Adrenal gland (tissue), 12 donors: ENCODE measurements around the gene TMEM232. TPM values are rescaled to one million over a fixed set of nuclear protein-coding genes. Genes with fewer than 3 reads are reported as not detected.
"Not testable (repeated sequence)": the region's sequence is repeated elsewhere in the genome, so short reads cannot be mapped to it uniquely, and the experiment has no call there.

Experiments used
- DNase-seq, 7 donors: peaks; one replicate each; pipeline ENCODE4 v3.0.0-alpha.2; 2019 to 2020
- H3K27ac ChIP-seq, 5 donors: fragments of 200-600 bp; sonication (generic) in 4 of 5; 1 replicate in 3 of 5; 2 replicates in 2 of 5; pipeline versions ENCODE4 v1.5.1 to v1.8.0; 2016 to 2020; ENCODE audit warnings: mild to moderate bottlenecking in 1 of 5
- H3K27me3 ChIP-seq: fragments of 200-600 bp; 2 replicates; pipeline ENCODE4 v1.8.0; 2021
- H3K36me3 ChIP-seq, 2 donors: fragments of 200-600 bp; replicated peaks in 1 of 2; 1 replicate in 1 of 2; 2 replicates in 1 of 2; pipeline versions ENCODE4 v1.5.1 to v1.8.0; 2018 to 2022
- H3K4me1 ChIP-seq, 2 donors: fragments of 200-600 bp; replicated peaks in 1 of 2; 1 replicate in 1 of 2; 2 replicates in 1 of 2; pipeline versions ENCODE4 v1.5.1 to v1.8.0; 2018 to 2021
- H3K4me3 ChIP-seq, 4 donors: fragments of 200-600 bp; sonication (generic) in 3 of 4; one replicate each; pipeline ENCODE4 v1.5.1; 2016 to 2018
- H3K9me3 ChIP-seq, 3 donors: fragments of 200-600 bp; sonication (generic) in 1 of 3; replicated peaks in 1 of 3; 1 replicate in 2 of 3; 2 replicates in 1 of 3; pipeline versions ENCODE4 v1.5.1 to v1.8.0; 2016 to 2021
- POLR2A ChIP-seq, 2 donors: fragments of 450-650 bp; IDR thresholded peaks; one replicate each; pipeline ENCODE4 v1.6.1; 2017; ENCODE audit warnings: antibody characterized with exemption in 2 of 2, mild to moderate bottlenecking in 2 of 2, moderate library complexity in 1 of 2
- WGBS, 4 donors: extraction: QIAGEN DNeasy Blood & Tissue Kit in 2 of 4; methylation state at CpG; one replicate each; pipeline versions ENCODE4 v1.1.5 to v1.1.7; 2013 to 2017; 5-methylcytosine and 5-hydroxymethylcytosine counted together
- intact Hi-C, 2 donors: fragments of 100-400 bp; cut with DNase I; formaldehyde crosslinking; loops; one replicate each; pipeline versions ENCODE4 v1.14.1 to v1.15.0; 2022 to 2023
- polyA plus RNA-seq, 3 donors: library from polyadenylated mRNA; stranded (reverse); fragments of 200-250 nt in 2 of 3; fragments of 350-450 nt in 1 of 3; fragmentation: Illumina TruSeq in 1 of 3; extraction: RNeasy Lipid Tissue Mini Kit (QIAGEN cat#74804) in 1 of 3; gene quantifications; one replicate each; pipeline ENCODE4 v1.2.3, GENCODE V29; 2013 to 2014
- total RNA-seq, 9 donors: library from RNA; depleted of rRNA in 4 of 9; stranded (reverse); fragments of >200 nt in 4 of 9; fragments of 120-200 nt in 1 of 9; fragmentation: NEBNext Ultra II Directional in 1 of 9; extraction: Animal tissue kit (Norgen Biotek cat#: 25700) in 1 of 9; gene quantifications; one replicate each; pipeline versions ENCODE4 v1.1.0 to v1.2.4, GENCODE V29; 2013 to 2023
- TF ChIP-seq, protein P1 (sequence below), 6 experiments: fragments of 450-650 bp in 4 of 6; fragments of 200-600 bp in 2 of 6; sonication (generic) in 1 of 6; IDR thresholded peaks; 1 replicate in 5 of 6; 2 replicates in 1 of 6; pipeline versions ENCODE4 v1.5.1 to v1.8.0; 2016 to 2021; ENCODE audit warnings: antibody characterized with exemption in 6 of 6, mild to moderate bottlenecking in 2 of 6, moderate library complexity in 1 of 6
- donor health status: healthy with polysubstance abuse.
- donor health status: Bipolar disorder and iron deficiency.
- donor health status: DM: yes; HTN: yes; CAD: no.
- donor health status: DM: no; HTN: no; CAD: no.
- donor health status: DM: no; HTN: no; CAD: no.
- donor health status: DM: yes; HTN: yes; CAD: no.

TMEM232 gene
- total and polyA plus RNA-seq, 12 donors: 0.96 to 16.6 (median 4.5) TPM

GRCh38 chr5:110702704-110703103 is 23.8 kb downstream of the TMEM232 start:
- H3K36me3 ChIP-seq: no peaks in the 10 kb centered on the region
- intact Hi-C loops: no loop called here
- no peaks in the 10 kb centered on the region for H3K9me3 ChIP-seq
- peaks cover 0 to 5% of the 10 kb centered on the region in 2 donors for H3K4me1 ChIP-seq
- H3K4me3 ChIP-seq: no peak overlapping the region
- H3K27me3 ChIP-seq: no peaks in the 10 kb centered on the region
- no peak overlapping the region for H3K27ac ChIP-seq
- DNase-seq: no peak
- 38 to 44% (median 42%) methylated on average over 3 of the region's 3 CpGs for WGBS, 4 donors
- TF ChIP-seq POLR2A (IDR thresholded peaks at IDR 0.05): no peak
- TF ChIP-seq, protein P1, sequence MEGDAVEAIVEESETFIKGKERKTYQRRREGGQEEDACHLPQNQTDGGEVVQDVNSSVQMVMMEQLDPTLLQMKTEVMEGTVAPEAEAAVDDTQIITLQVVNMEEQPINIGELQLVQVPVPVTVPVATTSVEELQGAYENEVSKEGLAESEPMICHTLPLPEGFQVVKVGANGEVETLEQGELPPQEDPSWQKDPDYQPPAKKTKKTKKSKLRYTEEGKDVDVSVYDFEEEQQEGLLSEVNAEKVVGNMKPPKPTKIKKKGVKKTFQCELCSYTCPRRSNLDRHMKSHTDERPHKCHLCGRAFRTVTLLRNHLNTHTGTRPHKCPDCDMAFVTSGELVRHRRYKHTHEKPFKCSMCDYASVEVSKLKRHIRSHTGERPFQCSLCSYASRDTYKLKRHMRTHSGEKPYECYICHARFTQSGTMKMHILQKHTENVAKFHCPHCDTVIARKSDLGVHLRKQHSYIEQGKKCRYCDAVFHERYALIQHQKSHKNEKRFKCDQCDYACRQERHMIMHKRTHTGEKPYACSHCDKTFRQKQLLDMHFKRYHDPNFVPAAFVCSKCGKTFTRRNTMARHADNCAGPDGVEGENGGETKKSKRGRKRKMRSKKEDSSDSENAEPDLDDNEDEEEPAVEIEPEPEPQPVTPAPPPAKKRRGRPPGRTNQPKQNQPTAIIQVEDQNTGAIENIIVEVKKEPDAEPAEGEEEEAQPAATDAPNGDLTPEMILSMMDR (IDR thresholded peaks at IDR 0.05): no peak

GRCh38 chr5:110702300-110702699 is 24.2 kb downstream of the TMEM232 start:
- no peak for TF ChIP-seq POLR2A (IDR thresholded peaks at IDR 0.05)
- TF ChIP-seq, protein P1 (IDR thresholded peaks at IDR 0.05): no peak
- H3K9me3 ChIP-seq: no peaks in the 10 kb centered on the region
- intact Hi-C loops: no loop called here
- H3K27ac ChIP-seq: no peak overlapping the region
- 25 to 45% (median 29%) methylated on average over 1 of the region's 1 CpG for WGBS, 4 donors
- H3K36me3 ChIP-seq: no peaks in the 10 kb centered on the region
- H3K27me3 ChIP-seq: no peaks in the 10 kb centered on the region
- H3K4me3 ChIP-seq: no peak overlapping the region
- H3K4me1 ChIP-seq: peaks cover 0 to 5% of the 10 kb centered on the region in 2 donors
- DNase-seq: no peak

DNA sequence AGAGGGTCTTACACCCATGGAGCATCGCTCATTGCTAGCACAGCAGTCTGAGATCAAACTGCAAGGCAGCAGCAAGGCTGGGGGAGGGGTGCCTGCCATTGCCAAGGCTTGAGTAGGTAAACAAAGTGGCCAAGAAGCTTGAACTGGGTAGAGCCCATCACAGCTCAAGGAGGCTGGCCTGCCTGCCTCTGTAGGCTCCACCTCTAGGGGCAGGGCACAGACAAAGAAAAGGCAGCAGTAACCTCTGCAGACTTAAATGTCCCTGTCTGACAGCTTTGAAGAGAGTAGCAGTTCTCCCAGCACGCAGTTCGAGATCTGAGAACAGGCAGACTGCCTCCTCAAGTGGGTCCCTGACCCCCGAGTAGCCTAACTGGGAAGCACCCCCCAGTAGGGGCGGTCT is 33.8 kb downstream of the TMEM232 start:
- intact Hi-C loops: not testable (repeated sequence)
- WGBS, 4 donors: 75 to 92% (median 83%) methylated on average over 2 to 5 of the region's 5 CpGs

DNA sequence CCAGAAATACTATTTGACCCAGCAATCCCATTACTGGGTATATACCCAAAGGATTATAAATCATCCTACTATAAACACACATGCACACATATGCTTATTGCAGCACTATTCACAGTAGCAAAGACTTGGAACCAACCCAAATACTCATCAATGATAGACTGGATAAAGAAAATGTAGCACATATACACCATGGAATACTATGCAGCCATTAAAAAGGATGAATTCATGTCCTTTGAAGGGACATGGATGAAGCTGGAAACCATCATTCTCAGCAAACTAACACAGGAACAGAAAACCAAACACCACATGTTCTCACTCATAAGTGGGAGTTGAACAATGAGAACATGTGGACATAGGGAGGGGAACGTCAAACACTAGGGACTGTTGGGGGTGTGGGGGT is 35.9 kb downstream of the TMEM232 start:
- H3K9me3 ChIP-seq, intact Hi-C loops, H3K27ac ChIP-seq, H3K4me3 ChIP-seq, H3K27me3 ChIP-seq, H3K4me1 ChIP-seq, DNase-seq, H3K36me3 ChIP-seq: not testable (repeated sequence)
- 86 to 96% (median 93%) methylated on average over 1 of the region's 1 CpG for WGBS, 4 donors

More for the DNA sequence above, 33.8 kb downstream of the TMEM232 start:
- not testable (repeated sequence) for H3K4me1 ChIP-seq, H3K27me3 ChIP-seq, H3K4me3 ChIP-seq, DNase-seq, H3K36me3 ChIP-seq, H3K27ac ChIP-seq, H3K9me3 ChIP-seq

DNA sequence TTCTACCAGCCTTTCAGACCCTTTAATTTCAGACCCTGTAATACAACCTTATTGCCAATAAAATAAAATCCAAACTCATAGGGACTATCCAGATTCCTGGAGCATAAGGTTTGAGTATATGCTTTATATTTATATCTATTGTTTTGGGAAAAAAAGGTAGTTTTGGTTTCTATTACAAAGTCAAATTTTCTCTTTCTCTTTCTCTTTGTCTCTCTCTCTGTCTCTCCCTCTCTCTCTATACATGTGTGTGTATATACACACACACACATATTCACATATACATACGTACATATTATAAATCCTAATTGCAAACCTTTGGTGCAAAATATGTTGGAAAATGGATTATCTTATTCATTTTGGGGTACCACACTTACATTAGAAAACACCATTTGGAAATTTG is 39.0 kb downstream of the TMEM232 start:
- no peak for TF ChIP-seq POLR2A (IDR thresholded peaks at IDR 0.05)
- TF ChIP-seq, protein P1 (IDR thresholded peaks at IDR 0.05): no peak
- H3K27me3 ChIP-seq: no peaks in the 10 kb centered on the region
- no peaks in the 10 kb centered on the region for H3K36me3 ChIP-seq
- intact Hi-C loops: no loop called here
- H3K4me1 ChIP-seq: no peaks in the 10 kb centered on the region
- H3K9me3 ChIP-seq: no peaks in the 10 kb centered on the region
- H3K4me3 ChIP-seq: no peak overlapping the region
- H3K27ac ChIP-seq: no peak overlapping the region
- DNase-seq: no peak
- 74 to 90% (median 82%) methylated on average over 1 of the region's 1 CpG for WGBS, 4 donors
